CD8-positive, alpha-beta memory T cell (primary cell): ENCODE results near the gene TNFRSF1A. TPM values are rescaled to one million over a fixed set of nuclear protein-coding genes. Genes with fewer than 3 reads are reported as not detected.

ENCODE experiments used
- CTCF ChIA-PET: fragments of 350-600 bp; sonication (Branson Sonifier 250); formaldehyde crosslinking; loops from one replicate; lab custom pipeline; 2021; ENCODE audit warnings: antibody characterized with exemption; lab: Charles Lee
- POLR2A ChIA-PET: fragments of 350-600 bp; sonication (Branson Sonifier 250); formaldehyde crosslinking; loops from one replicate; lab custom pipeline; 2021; ENCODE audit warnings: antibody characterized with exemption; lab: Charles Lee
- DNase-seq, 5 donors: peaks; one replicate each; pipeline versions ENCODE4 v3.0.0 to v3.0.0-alpha.2; 2020 to 2022; ENCODE audit warnings: mixed read lengths in 1 of 5
- H3K27ac ChIP-seq: one replicate; pipeline ENCODE4 v1.7.0; 2013; ENCODE audit warnings: low read depth, mild to moderate bottlenecking, low read length, moderate library complexity
- H3K27me3 ChIP-seq: 2 replicates; pipeline ENCODE4 v1.7.0; 2013; ENCODE audit warnings: low read length, mild to moderate bottlenecking; ENCODE audit not compliant: insufficient read depth, poor library complexity, severe bottlenecking
- H3K36me3 ChIP-seq: 2 replicates; pipeline ENCODE4 v1.7.0; 2013; ENCODE audit warnings: mild to moderate bottlenecking, low read length, moderate library complexity; ENCODE audit not compliant: insufficient read depth
- H3K4me1 ChIP-seq: 2 replicates; pipeline ENCODE4 v1.7.0; 2013; ENCODE audit warnings: mild to moderate bottlenecking, low read length, moderate library complexity; ENCODE audit not compliant: insufficient read depth
- H3K4me3 ChIP-seq: 2 replicates; pipeline ENCODE4 v1.7.0; 2013; ENCODE audit warnings: mild to moderate bottlenecking, low read length
- H3K9me3 ChIP-seq: 2 replicates; pipeline ENCODE4 v1.7.0; 2013; ENCODE audit warnings: mild to moderate bottlenecking, low read length
- H3K27ac Mint-ChIP-seq, 8 donors: one replicate each; pipeline ENCODE4 v1.8.0; 2020 to 2021; ENCODE audit warnings: mixed read lengths in 8 of 8, mild to moderate bottlenecking in 6 of 8, inconsistent platforms in 3 of 8, moderate library complexity in 3 of 8
- H3K27me3 Mint-ChIP-seq, 2 donors: one replicate each; pipeline ENCODE4 v1.8.0; 2020 to 2021; ENCODE audit warnings: mixed read lengths in 2 of 2, mild to moderate bottlenecking in 1 of 2, moderate library complexity in 1 of 2
- H3K36me3 Mint-ChIP-seq, 3 donors: one replicate each; pipeline ENCODE4 v1.8.0; 2020 to 2021; ENCODE audit warnings: mixed read lengths in 3 of 3, inconsistent platforms in 1 of 3, mild to moderate bottlenecking in 1 of 3
- H3K4me1 Mint-ChIP-seq, 3 donors: one replicate each; pipeline ENCODE4 v1.8.0; 2020 to 2021; ENCODE audit warnings: mixed read lengths in 3 of 3, inconsistent platforms in 1 of 3, mild to moderate bottlenecking in 1 of 3
- H3K4me3 Mint-ChIP-seq, 7 donors: one replicate each; pipeline ENCODE4 v1.8.0; 2020 to 2021; ENCODE audit warnings: mixed read lengths in 7 of 7, mild to moderate bottlenecking in 6 of 7, moderate library complexity in 4 of 7, inconsistent platforms in 2 of 7
- H3K9me3 Mint-ChIP-seq, 5 donors: one replicate each; pipeline ENCODE4 v1.8.0; 2020 to 2022; ENCODE audit warnings: mixed read lengths in 5 of 5, mild to moderate bottlenecking in 3 of 5, moderate library complexity in 2 of 5, inconsistent platforms in 1 of 5
- polyA plus RNA-seq: library from polyadenylated mRNA; unstranded; fragments of 300-500 nt; fragmentation: Illumina TruSeq; gene quantifications from one replicate; pipeline ENCODE4 v1.2.3, GENCODE V29; 2021
- total RNA-seq, 2 experiments: library from RNA; stranded (reverse); gene quantifications; one replicate each; pipeline ENCODE4 v1.2.3, GENCODE V29; 2021

The TNFRSF1A gene
- total and polyA plus RNA-seq, 3 experiments from 2014 or later, result 57.1 to 62.9 (median 62.1) TPM

- H3K27me3 ChIP-seq, result peaks cover 14% of the 10 kb centered on the region
- CTCF ChIA-PET, result no interaction called here
- H3K27ac ChIP-seq, result no peak overlapping the region
Observed at GRCh38 chr12:6311822-6312528, 29.9 kb downstream of the TNFRSF1A start.

GRCh38 chr12:6310771-6311610 is 30.9 kb downstream of the TNFRSF1A start:
- Histone ChIP-seq H3K27ac (no peak overlapping the region), H3K4me3 (no peak overlapping the region), H3K9me3 (no peaks in the 10 kb centered on the region), H3K27me3 (peaks cover 14% of the 10 kb centered on the region), H3K36me3 (no peaks in the 10 kb centered on the region), H3K4me1 (no peaks in the 10 kb centered on the region)
- peaks cover 0 to 3% (median 0%) of the 10 kb centered on the region in 3 donors for H3K36me3 Mint-ChIP-seq
- peaks cover 12 to 17% of the 10 kb centered on the region in 2 donors for H3K27me3 Mint-ChIP-seq
- no peaks in the 10 kb centered on the region for H3K9me3 Mint-ChIP-seq
- ChIA-PET CTCF (interaction anchor here (1.0 kb wide), 1 partner anchor 16 kb away, joined by 3 read pairs; no protein-coding TSS in a partner anchor), POLR2A (interaction anchor here (0.6 kb wide), 1 partner anchor 108 kb away, joined by 3 read pairs; no protein-coding TSS in a partner anchor)
- no peak overlapping the region for H3K27ac Mint-ChIP-seq
- H3K4me1 Mint-ChIP-seq, result no peaks in the 10 kb centered on the region
- peak overlapping the region in 2 of 7 donors; percentile 27 to 84 for H3K4me3 Mint-ChIP-seq
- DNase-seq, result no peak

More at GRCh38 chr12:6311822-6312528, 29.9 kb downstream of the TNFRSF1A start:
- no peaks in the 10 kb centered on the region for H3K4me1 Mint-ChIP-seq
- H3K27ac Mint-ChIP-seq, result peak overlapping the region in 1 of 8 donors; percentile 60
- no peaks in the 10 kb centered on the region for H3K9me3 ChIP-seq
- DNase-seq, result no peak
- no peaks in the 10 kb centered on the region for H3K36me3 ChIP-seq
- no peaks in the 10 kb centered on the region for H3K4me1 ChIP-seq
- peak overlapping the region in 1 of 7 donors; percentile 32 for H3K4me3 Mint-ChIP-seq
- no peak overlapping the region for H3K4me3 ChIP-seq
- POLR2A ChIA-PET, result interaction anchor here (0.6 kb wide), 1 partner anchor 109 kb away, joined by 3 read pairs; no protein-coding TSS in a partner anchor
- H3K36me3 Mint-ChIP-seq, result peaks cover 0 to 3% (median 0%) of the 10 kb centered on the region in 3 donors
- peaks cover 12 to 17% of the 10 kb centered on the region in 2 donors for H3K27me3 Mint-ChIP-seq
- no peaks in the 10 kb centered on the region for H3K9me3 Mint-ChIP-seq

GRCh38 chr12:6307529-6307928 is 34.3 kb downstream of the TNFRSF1A start:
- no peak for DNase-seq
- POLR2A ChIA-PET, result no interaction called here
- CTCF ChIA-PET, result interaction anchor here (0.9 to 1.7 kb wide), 3 partner anchors 16 to 28 kb away, joined by 3 to 4 read pairs (median 3); no protein-coding TSS in a partner anchor

GRCh38 chr12:6306599-6307220 is 35.2 kb downstream of the TNFRSF1A start:
- peaks cover 19 to 22% of the 10 kb centered on the region in 2 donors for H3K27me3 Mint-ChIP-seq
- Histone ChIP-seq H3K36me3 (no peaks in the 10 kb centered on the region), H3K27me3 (peaks cover 14% of the 10 kb centered on the region), H3K4me1 (no peaks in the 10 kb centered on the region), H3K27ac (no peak overlapping the region), H3K9me3 (no peaks in the 10 kb centered on the region), H3K4me3 (no peak overlapping the region)
- ChIA-PET POLR2A (no interaction called here), CTCF (interaction anchor here (0.9 to 1.7 kb wide), 3 partner anchors 12 to 22 kb away, joined by 3 to 4 read pairs (median 3); no protein-coding TSS in a partner anchor)
- no peaks in the 10 kb centered on the region for H3K9me3 Mint-ChIP-seq
- no peak overlapping the region for H3K27ac Mint-ChIP-seq
- no peak for DNase-seq
- H3K36me3 Mint-ChIP-seq, result peaks cover 0 to 3% (median 0%) of the 10 kb centered on the region in 3 donors
- H3K4me1 Mint-ChIP-seq, result no peaks in the 10 kb centered on the region
- peak overlapping the region in 1 of 7 donors; percentile 72 for H3K4me3 Mint-ChIP-seq

More at GRCh38 chr12:6307529-6307928, 34.3 kb downstream of the TNFRSF1A start:
- no peaks in the 10 kb centered on the region for H3K4me1 Mint-ChIP-seq
- H3K4me3 Mint-ChIP-seq, result no peak overlapping the region
- Histone ChIP-seq H3K9me3 (no peaks in the 10 kb centered on the region), H3K27ac (no peak overlapping the region), H3K36me3 (no peaks in the 10 kb centered on the region), H3K4me3 (no peak overlapping the region), H3K27me3 (peaks cover 14% of the 10 kb centered on the region), H3K4me1 (no peaks in the 10 kb centered on the region)
- peaks cover 19% of the 10 kb centered on the region in 2 donors for H3K27me3 Mint-ChIP-seq
- H3K36me3 Mint-ChIP-seq, result peaks cover 0 to 3% (median 0%) of the 10 kb centered on the region in 3 donors
- no peak overlapping the region for H3K27ac Mint-ChIP-seq
- H3K9me3 Mint-ChIP-seq, result no peaks in the 10 kb centered on the region

- CTCF ChIA-PET, result interaction anchor here (0.8 to 1.7 kb wide), 3 partner anchors 13 to 17 kb away, joined by 3 to 4 read pairs (median 3); no protein-coding TSS in a partner anchor
- Mint-ChIP-seq H3K27me3 (peaks cover 16 to 23% of the 10 kb centered on the region in 2 donors), H3K4me3 (no peak overlapping the region), H3K36me3 (peaks cover 0 to 3% (median 0%) of the 10 kb centered on the region in 3 donors), H3K9me3 (no peaks in the 10 kb centered on the region), H3K4me1 (no peaks in the 10 kb centered on the region), H3K27ac (no peak overlapping the region)
- POLR2A ChIA-PET, result interaction anchor here (0.5 kb wide), 1 partner anchor 108 kb away, joined by 3 read pairs; no protein-coding TSS in a partner anchor
- peaks cover 12% of the 10 kb centered on the region for H3K27me3 ChIP-seq
- H3K4me1 ChIP-seq, result no peaks in the 10 kb centered on the region
- DNase-seq, result no peak
- H3K36me3 ChIP-seq, result no peaks in the 10 kb centered on the region
- H3K9me3 ChIP-seq, result no peaks in the 10 kb centered on the region
- no peak overlapping the region for H3K27ac ChIP-seq
- no peak overlapping the region for H3K4me3 ChIP-seq
Observed at GRCh38 chr12:6306151-6306550, 35.7 kb downstream of the TNFRSF1A start.

- Mint-ChIP-seq H3K27me3 (peaks cover 8 to 25% of the 10 kb centered on the region in 2 donors), H3K4me1 (no peaks in the 10 kb centered on the region), H3K4me3 (no peak overlapping the region), H3K27ac (no peak overlapping the region), H3K9me3 (no peaks in the 10 kb centered on the region), H3K36me3 (no peaks in the 10 kb centered on the region)
- H3K27ac ChIP-seq, result no peak overlapping the region
- no peaks in the 10 kb centered on the region for H3K9me3 ChIP-seq
- no peak for DNase-seq
- POLR2A ChIA-PET, result no interaction called here
- H3K27me3 ChIP-seq, result no peaks in the 10 kb centered on the region
- no peaks in the 10 kb centered on the region for H3K36me3 ChIP-seq
- CTCF ChIA-PET, result interaction anchor here (1.0 to 1.2 kb wide), 2 partner anchors 12 to 18 kb away, joined by 3 to 7 read pairs; no protein-coding TSS in a partner anchor
- H3K4me3 ChIP-seq, result no peak overlapping the region
- no peaks in the 10 kb centered on the region for H3K4me1 ChIP-seq
Observed at GRCh38 chr12:6303071-6303470, 38.8 kb downstream of the TNFRSF1A start.

GRCh38 chr12:6302621-6303020 is 39.3 kb downstream of the TNFRSF1A start:
- Histone ChIP-seq H3K27ac (no peak overlapping the region), H3K4me1 (no peaks in the 10 kb centered on the region), H3K27me3 (no peaks in the 10 kb centered on the region), H3K36me3 (no peaks in the 10 kb centered on the region), H3K9me3 (no peaks in the 10 kb centered on the region), H3K4me3 (no peak overlapping the region)
- Mint-ChIP-seq H3K27me3 (peaks cover 8 to 25% of the 10 kb centered on the region in 2 donors), H3K4me3 (no peak overlapping the region), H3K36me3 (no peaks in the 10 kb centered on the region), H3K9me3 (no peaks in the 10 kb centered on the region), H3K4me1 (no peaks in the 10 kb centered on the region), H3K27ac (no peak overlapping the region)
- no peak for DNase-seq
- POLR2A ChIA-PET, result no interaction called here
- CTCF ChIA-PET, result interaction anchor here (1.0 to 1.2 kb wide), 2 partner anchors 13 to 18 kb away, joined by 3 to 7 read pairs; no protein-coding TSS in a partner anchor
